Neuronal stem cell (in vitro differentiated cells): ENCODE results near the gene CRYBB3.
"Not testable (repeated sequence)": the region's sequence is repeated elsewhere in the genome, so short reads cannot be mapped to it uniquely, and the experiment has no call there.

ENCODE experiments used
- DNase-seq: peaks from one replicate; pipeline ENCODE4 v3.0.0-alpha.2; 2013; ENCODE audit warnings: low spot score
- H2AFZ ChIP-seq: one replicate; pipeline ENCODE4 v1.6.1; 2013; ENCODE audit warnings: mild to moderate bottlenecking, low read length, inconsistent platforms
- H2AK5ac ChIP-seq: 2 replicates; pipeline ENCODE4 v1.6.1; 2013; ENCODE audit warnings: low read depth, mild to moderate bottlenecking, inconsistent platforms, low read length, moderate library complexity, mixed read lengths
- H2BK120ac ChIP-seq: 2 replicates; pipeline ENCODE4 v1.6.1; 2013; ENCODE audit warnings: low read depth, mild to moderate bottlenecking, inconsistent platforms, low read length, moderate library complexity, mixed read lengths
- H2BK12ac ChIP-seq: one replicate; pipeline ENCODE4 v1.6.1; 2013; ENCODE audit warnings: low read length, inconsistent platforms
- H2BK15ac ChIP-seq: 2 replicates; pipeline ENCODE4 v1.6.1; 2013; ENCODE audit warnings: mild to moderate bottlenecking, low read length, inconsistent platforms, mixed read lengths
- H2BK5ac ChIP-seq: one replicate; pipeline ENCODE4 v1.6.1; 2013; ENCODE audit warnings: inconsistent platforms, mild to moderate bottlenecking, low read length, moderate library complexity
- H3K14ac ChIP-seq: one replicate; pipeline ENCODE4 v1.6.1; 2013; ENCODE audit warnings: low read length, inconsistent platforms
- H3K18ac ChIP-seq: 2 replicates; pipeline ENCODE4 v1.6.1; 2013; ENCODE audit warnings: low read length, inconsistent platforms
- H3K23ac ChIP-seq: 2 replicates; pipeline ENCODE4 v1.6.1; 2013; ENCODE audit warnings: low read depth, mild to moderate bottlenecking, mixed read lengths, low read length, inconsistent platforms; ENCODE audit not compliant: poor library complexity
- H3K27ac ChIP-seq: replicated peaks from 3 replicates; pipeline ENCODE4 v1.5.1; 2013; ENCODE audit warnings: low read length, inconsistent platforms
- H3K27me3 ChIP-seq, 3 experiments: 2 replicates each; pipeline ENCODE4 v1.6.1; 2013; ENCODE audit warnings: low read length in 3 of 3, mild to moderate bottlenecking in 2 of 3, inconsistent platforms in 1 of 3, low read depth in 1 of 3, mixed read lengths in 1 of 3, moderate library complexity in 1 of 3; ENCODE audit not compliant: control insufficient read depth in 3 of 3, insufficient read depth in 3 of 3
- H3K36me3 ChIP-seq, 2 donors: replicated peaks in 1 of 2; 2 replicates each; pipeline ENCODE4 v1.6.1; 2013; ENCODE audit warnings: low read length in 2 of 2; ENCODE audit not compliant: control insufficient read depth in 2 of 2, insufficient read depth in 2 of 2
- H3K4ac ChIP-seq: 2 replicates; pipeline ENCODE4 v1.6.1; 2013; ENCODE audit warnings: inconsistent platforms, mild to moderate bottlenecking, low read length, moderate library complexity
- H3K4me1 ChIP-seq, 2 donors: 1 replicate in 1 of 2; 2 replicates in 1 of 2; pipeline ENCODE4 v1.6.1; 2013; ENCODE audit warnings: low read length in 2 of 2, low read depth in 1 of 2; ENCODE audit not compliant: control insufficient read depth in 2 of 2, insufficient read depth in 1 of 2
- H3K4me2 ChIP-seq: one replicate; pipeline ENCODE4 v1.6.1; 2013; ENCODE audit warnings: mild to moderate bottlenecking, low read length, inconsistent platforms; ENCODE audit not compliant: insufficient read depth, poor library complexity, severe bottlenecking
- H3K4me3 ChIP-seq, 2 donors: 2 replicates each; pipeline ENCODE4 v1.5.1; 2013; ENCODE audit warnings: low read length in 2 of 2, mild to moderate bottlenecking in 2 of 2, inconsistent platforms in 1 of 2, moderate library complexity in 1 of 2
- H3K79me1 ChIP-seq: one replicate; pipeline ENCODE4 v1.6.1; 2013; ENCODE audit warnings: low read depth, mild to moderate bottlenecking, inconsistent platforms, low read length, moderate library complexity
- H3K9ac ChIP-seq: one replicate; pipeline ENCODE4 v1.6.1; 2013; ENCODE audit warnings: mild to moderate bottlenecking, low read depth, low read length, inconsistent platforms; ENCODE audit not compliant: poor library complexity
- H3K9me3 ChIP-seq, 2 donors: replicated peaks in 1 of 2; 2 replicates each; pipeline versions ENCODE3 to v1.6.1; 2013; ENCODE audit warnings: low read length in 2 of 2, mild to moderate bottlenecking in 2 of 2, inconsistent platforms in 1 of 2, low read depth in 1 of 2, mixed read lengths in 1 of 2, moderate library complexity in 1 of 2; ENCODE audit not compliant: control insufficient read depth in 2 of 2, insufficient read depth in 1 of 2
- H4K8ac ChIP-seq: one replicate; pipeline ENCODE4 v1.6.1; 2013; ENCODE audit warnings: low read depth, mild to moderate bottlenecking, inconsistent platforms, low read length, moderate library complexity
- H4K91ac ChIP-seq: one replicate; pipeline ENCODE4 v1.6.1; 2013; ENCODE audit warnings: low read length, low read depth, mild to moderate bottlenecking, inconsistent platforms; ENCODE audit not compliant: poor library complexity
- WGBS, 2 donors: extraction: QIAGEN DNeasy Blood & Tissue Kit; methylation state at CpG; one replicate each; pipeline ENCODE4 v1.1.7; 2013; ENCODE audit warnings: missing lambda C conversion rate in 2 of 2, mixed read lengths in 1 of 2; ENCODE audit not compliant: insufficient read length in 2 of 2, insufficient replicate concordance in 1 of 2; ENCODE audit errors: extremely low coverage in 2 of 2; 5-methylcytosine and 5-hydroxymethylcytosine counted together

CRYBB3 gene

GRCh38 chr22:25223269-25223850 lies 23.7 kb downstream of the CRYBB3 start:
- H3K4me1 ChIP-seq, result peaks cover 0 to 1% of the 10 kb centered on the region in 2 donors
- H3K9me3 ChIP-seq, result no peaks in the 10 kb centered on the region
- H3K23ac ChIP-seq, result no peak overlapping the region
- no peaks in the 10 kb centered on the region for H3K36me3 ChIP-seq
- H3K4me2 ChIP-seq, result no peak overlapping the region
- H3K4me3 ChIP-seq, result no peak overlapping the region
- H2AFZ ChIP-seq, result no peak overlapping the region
- H3K14ac ChIP-seq, result no peak overlapping the region
- H4K91ac ChIP-seq, result peak overlapping the region; percentile 14
- no peak overlapping the region for H2BK120ac ChIP-seq
- no peaks in the 10 kb centered on the region for H3K79me1 ChIP-seq
- H3K27me3 ChIP-seq, result peaks cover 0 to 14% (median 0%) of the 10 kb centered on the region in 3 experiments
- no peak overlapping the region for H3K18ac ChIP-seq
- no peak overlapping the region for H2BK5ac ChIP-seq
- H3K9ac ChIP-seq, result no peak overlapping the region
- no peak overlapping the region for H4K8ac ChIP-seq
- H2BK15ac ChIP-seq, result no peak overlapping the region
- DNase-seq, result peak; percentile 31
- no peak overlapping the region for H3K4ac ChIP-seq
- H2BK12ac ChIP-seq, result no peak overlapping the region
- H2AK5ac ChIP-seq, result no peak overlapping the region
- WGBS, 2 donors, result no CpG with 5 or more reads among the region's 12 CpGs
- peak overlapping the region; percentile 29 for H3K27ac ChIP-seq

- no peaks in the 10 kb centered on the region for H3K9me3 ChIP-seq
- H3K23ac ChIP-seq, result peak overlapping the region; percentile 85
- H3K4me3 ChIP-seq, result peak overlapping the region in 1 of 2 donors; percentile 67
- no peak overlapping the region for H3K18ac ChIP-seq
- no CpG with 5 or more reads among the region's 13 CpGs for WGBS, 2 donors
- no peak for DNase-seq
- H2AK5ac ChIP-seq, result no peak overlapping the region
- peaks cover 0 to 2% of the 10 kb centered on the region in 2 donors for H3K4me1 ChIP-seq
- H3K27me3 ChIP-seq, result peaks cover 0 to 2% (median 0%) of the 10 kb centered on the region in 3 experiments
- no peak overlapping the region for H3K4ac ChIP-seq
- H4K91ac ChIP-seq, result no peak overlapping the region
- no peak overlapping the region for H2BK5ac ChIP-seq
- H3K36me3 ChIP-seq, result no peaks in the 10 kb centered on the region
- no peak overlapping the region for H3K14ac ChIP-seq
- no peak overlapping the region for H2AFZ ChIP-seq
- no peak overlapping the region for H4K8ac ChIP-seq
- H2BK15ac ChIP-seq, result no peak overlapping the region
- no peak overlapping the region for H3K9ac ChIP-seq
- H3K27ac ChIP-seq, result no peak overlapping the region
- no peak overlapping the region for H2BK120ac ChIP-seq
- H3K79me1 ChIP-seq, result no peaks in the 10 kb centered on the region
- H2BK12ac ChIP-seq, result peak overlapping the region; percentile 30
- H3K4me2 ChIP-seq, result no peak overlapping the region
These were observed 29.2 kb downstream of the CRYBB3 start for GRCh38 chr22:25228822-25229221.

- H2BK12ac ChIP-seq, H2BK15ac ChIP-seq, H3K4me3 ChIP-seq, H3K4ac ChIP-seq, H2AK5ac ChIP-seq, H3K23ac ChIP-seq, H3K14ac ChIP-seq, H3K27ac ChIP-seq, H3K79me1 ChIP-seq, H3K27me3 ChIP-seq, H2BK120ac ChIP-seq, H2AFZ ChIP-seq, H3K9me3 ChIP-seq, DNase-seq, H3K4me2 ChIP-seq, H3K4me1 ChIP-seq, H3K36me3 ChIP-seq, H3K18ac ChIP-seq, H3K9ac ChIP-seq, H2BK5ac ChIP-seq, H4K91ac ChIP-seq, H4K8ac ChIP-seq: not testable (repeated sequence)
- no CpG with 5 or more reads among the region's 2 CpGs for WGBS, 2 donors
These were observed 31.1 kb downstream of the CRYBB3 start for GRCh38 chr22:25230760-25231159.

DNA sequence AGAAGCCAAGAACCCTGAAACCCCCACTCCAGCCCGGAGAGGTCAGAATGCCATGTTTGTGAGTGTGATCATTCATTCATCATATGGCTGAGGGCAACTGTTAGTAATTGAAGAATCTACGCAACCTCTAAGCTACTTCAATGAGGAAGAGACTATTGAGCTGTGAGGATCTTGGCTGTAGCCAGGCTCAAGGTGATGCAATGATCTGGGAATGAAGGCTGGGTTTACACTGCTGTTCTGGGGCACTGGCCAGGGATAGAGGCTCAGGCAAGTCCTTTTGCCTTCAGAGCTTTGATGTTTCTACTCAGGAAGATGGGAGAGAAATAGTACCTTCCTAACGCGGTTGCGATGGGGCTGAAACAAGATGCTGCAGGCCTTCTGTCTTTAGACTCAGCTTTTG lies 32.6 kb downstream of the CRYBB3 start:
- H2BK120ac ChIP-seq, result no peak overlapping the region
- no peaks in the 10 kb centered on the region for H3K79me1 ChIP-seq
- H2BK5ac ChIP-seq, result no peak overlapping the region
- peaks cover 0 to 3% of the 10 kb centered on the region in 2 donors for H3K4me1 ChIP-seq
- H3K18ac ChIP-seq, result no peak overlapping the region
- no peaks in the 10 kb centered on the region for H3K36me3 ChIP-seq
- no peak for DNase-seq
- no peaks in the 10 kb centered on the region for H3K9me3 ChIP-seq
- H3K27ac ChIP-seq, result no peak overlapping the region
- peak overlapping the region; percentile 78 for H2AK5ac ChIP-seq
- H3K23ac ChIP-seq, result no peak overlapping the region
- no peak overlapping the region for H4K8ac ChIP-seq
- no peak overlapping the region for H2BK15ac ChIP-seq
- no peak overlapping the region for H3K4ac ChIP-seq
- no peak overlapping the region for H3K9ac ChIP-seq
- no peak overlapping the region for H3K14ac ChIP-seq
- H3K4me3 ChIP-seq, result no peak overlapping the region
- no peak overlapping the region for H3K4me2 ChIP-seq
- H2BK12ac ChIP-seq, result no peak overlapping the region
- WGBS, 2 donors, result no CpG with 5 or more reads among the region's 5 CpGs
- no peak overlapping the region for H4K91ac ChIP-seq
- peaks cover 0 to 5% (median 0%) of the 10 kb centered on the region in 3 experiments for H3K27me3 ChIP-seq
- no peak overlapping the region for H2AFZ ChIP-seq
